GM18499 (cell line): Measurements from ENCODE around the gene FBXW10.
A peak's percentile ranks its signal among the peaks of the same experiment; 100 is the strongest.
"Not testable (repeated sequence)": the region's sequence is repeated elsewhere in the genome, so short reads cannot be mapped to it uniquely, and the experiment has no call there.

ENCODE experiments used
- ATAC-seq: cut with Tn5 transposase; IDR thresholded peaks from one replicate; pipeline ENCODE4 v1.9.1; 2021; ENCODE audit warnings: moderate number of reproducible peaks; ENCODE audit not compliant: insufficient read depth, unreplicated experiment

The FBXW10 gene

DNA sequence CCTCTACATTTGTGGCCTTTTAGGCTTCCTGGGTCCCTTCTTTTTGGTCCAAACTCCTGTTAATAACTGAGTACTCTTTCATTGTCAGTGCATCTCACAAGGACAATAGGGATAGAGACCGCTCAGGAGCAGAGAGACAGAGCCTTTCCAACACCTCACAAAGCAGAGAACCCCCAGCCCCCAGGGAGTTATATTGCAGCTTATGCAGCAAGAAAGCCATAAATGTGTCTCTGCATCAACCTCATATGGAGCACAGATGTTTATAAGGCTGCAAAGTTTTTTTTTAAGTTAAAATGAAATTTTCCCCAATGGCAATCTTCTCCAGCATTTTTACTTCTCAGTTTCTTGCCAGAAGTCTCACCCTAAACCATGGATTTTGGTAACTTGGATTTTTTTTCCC, 6.4 kb downstream of the FBXW10 start:
- not testable (repeated sequence) for ATAC-seq

DNA sequence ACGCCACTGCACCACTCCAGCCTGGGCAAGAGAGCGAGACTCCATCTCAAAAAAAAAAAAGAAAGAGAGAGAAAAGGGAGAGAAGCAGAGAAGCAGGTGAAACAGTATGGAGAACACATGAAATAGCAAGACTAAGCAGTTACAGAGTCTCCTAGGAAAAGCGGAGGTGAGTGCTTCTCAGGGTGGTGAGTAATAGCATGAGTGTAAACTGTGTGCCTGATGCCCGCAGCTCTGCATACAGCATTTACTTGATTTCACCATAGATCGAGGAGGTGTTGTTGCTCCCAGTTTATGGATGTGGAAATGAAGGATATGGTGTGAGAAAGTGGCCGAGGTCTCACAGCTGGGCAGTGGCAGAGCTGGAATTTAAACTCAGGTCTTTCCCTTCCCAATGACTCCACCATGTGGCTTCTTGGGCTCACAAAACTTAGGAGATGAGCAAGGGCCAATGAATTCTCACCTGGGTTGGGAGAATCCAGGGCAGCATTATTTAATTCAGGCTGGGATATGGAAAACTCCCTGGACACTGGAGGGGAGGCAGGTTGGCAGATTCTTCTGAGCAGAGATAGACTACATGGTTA, 10.1 kb downstream of the FBXW10 start:
- not testable (repeated sequence) for ATAC-seq

DNA sequence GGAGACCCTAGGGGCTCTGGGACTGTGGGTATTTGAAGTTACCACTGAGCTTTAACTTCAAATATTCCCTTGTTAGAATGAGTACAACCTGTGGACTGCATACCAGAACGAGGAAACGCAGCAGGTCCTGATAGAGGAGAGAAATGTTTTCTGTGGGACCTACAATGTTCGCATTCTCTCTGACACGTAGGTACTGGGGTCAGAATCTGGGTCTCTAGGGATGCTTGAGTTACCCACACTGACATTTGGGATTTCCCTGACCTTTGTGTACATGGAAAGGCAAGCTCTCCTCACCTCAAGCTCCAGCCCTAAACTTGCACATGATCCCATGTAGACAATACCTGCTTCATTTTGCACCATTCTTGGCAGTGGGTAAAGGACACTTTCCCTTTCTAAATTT, 12.1 kb downstream of the FBXW10 start:
- ATAC-seq = not testable (repeated sequence)

DNA sequence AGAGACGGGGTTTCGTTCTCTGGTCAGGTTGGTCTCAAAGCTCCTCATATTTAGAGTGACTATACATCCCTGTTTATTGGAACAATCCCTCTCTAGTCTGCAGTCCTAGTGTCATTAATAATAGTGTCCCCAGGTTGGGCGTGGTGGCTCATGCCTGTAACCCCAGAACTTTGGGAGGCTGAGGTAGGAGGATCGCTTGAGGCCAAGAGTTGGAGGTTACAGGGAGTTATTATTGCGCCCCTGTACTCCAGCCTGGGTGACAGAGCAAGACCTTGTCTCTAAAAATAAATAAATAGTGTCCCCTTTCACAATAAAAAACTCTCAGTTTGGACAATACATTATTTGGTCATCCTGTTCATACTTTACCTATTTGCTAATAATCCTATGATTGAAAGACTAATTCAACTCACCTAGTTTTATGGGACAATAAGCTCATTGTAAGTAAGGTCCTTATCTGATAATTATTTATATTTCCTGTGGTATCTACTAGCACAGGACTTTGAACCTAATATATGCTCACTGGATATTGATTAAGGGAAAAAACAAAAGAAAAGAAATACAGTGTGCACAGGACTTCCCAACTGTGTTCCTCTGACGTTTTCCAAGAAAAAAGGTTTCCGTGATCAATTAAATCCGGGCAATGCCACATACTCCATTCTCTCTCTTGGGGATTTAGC, 13.7 kb downstream of the FBXW10 start:
- ATAC-seq = not testable (repeated sequence)

DNA sequence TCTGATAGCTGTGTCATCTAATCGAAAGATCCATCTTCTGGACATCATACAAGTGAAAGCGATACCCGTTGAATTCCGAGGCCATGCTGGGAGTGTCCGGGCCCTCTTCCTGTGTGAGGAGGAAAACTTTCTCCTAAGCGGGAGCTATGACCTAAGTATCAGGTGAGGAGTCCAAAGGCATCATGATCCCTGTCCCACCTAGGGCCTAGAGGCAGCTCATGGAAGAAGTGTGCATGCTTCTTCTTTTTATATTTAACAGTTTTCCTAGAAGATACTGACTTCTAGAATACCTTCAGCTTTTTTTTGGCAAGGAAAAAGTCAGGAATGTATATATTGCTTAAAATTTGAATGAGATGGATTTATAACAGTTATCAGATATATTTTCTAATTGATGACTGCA, 14.5 kb downstream of the FBXW10 start:
- ATAC-seq = not testable (repeated sequence)

DNA sequence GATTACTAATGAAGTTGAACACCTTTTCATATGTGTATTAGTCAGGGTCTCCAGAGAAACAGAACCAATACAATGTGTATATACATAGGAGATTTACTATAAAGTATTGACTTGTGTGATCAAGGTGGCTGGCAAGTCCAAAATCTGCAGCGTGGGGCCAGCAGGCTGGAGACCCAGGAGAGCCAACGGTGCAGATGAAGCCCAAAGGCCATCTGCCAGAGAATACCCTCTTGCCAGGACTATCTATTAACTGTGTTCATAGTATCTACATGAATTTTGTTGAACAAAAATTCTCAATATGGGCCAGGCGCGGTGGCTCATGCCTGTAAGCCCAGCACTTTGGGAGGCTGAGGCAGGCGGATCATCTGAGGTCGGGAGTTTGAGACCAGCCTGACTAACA, 16.4 kb downstream of the FBXW10 start:
- ATAC-seq = not testable (repeated sequence)

DNA sequence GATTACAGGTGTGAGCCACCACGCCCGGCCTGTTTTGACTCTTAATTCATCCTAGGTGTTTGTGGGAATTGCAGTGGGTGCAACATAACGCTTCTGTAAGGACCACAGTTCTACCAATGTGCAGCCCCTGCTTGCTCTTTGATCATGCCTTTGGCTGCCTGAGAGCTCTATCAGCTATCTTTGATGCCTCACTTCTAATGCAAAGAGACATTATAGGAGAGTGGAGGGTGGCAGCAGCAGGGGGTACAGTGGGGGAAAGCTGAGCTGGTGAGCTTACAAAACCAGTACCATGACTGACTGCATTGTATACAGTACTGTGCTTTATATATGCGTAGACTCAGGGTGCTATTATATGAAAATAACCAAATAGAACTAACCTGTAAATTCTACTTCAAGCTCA, 26.7 kb downstream of the FBXW10 start:
- ATAC-seq = not testable (repeated sequence)

DNA sequence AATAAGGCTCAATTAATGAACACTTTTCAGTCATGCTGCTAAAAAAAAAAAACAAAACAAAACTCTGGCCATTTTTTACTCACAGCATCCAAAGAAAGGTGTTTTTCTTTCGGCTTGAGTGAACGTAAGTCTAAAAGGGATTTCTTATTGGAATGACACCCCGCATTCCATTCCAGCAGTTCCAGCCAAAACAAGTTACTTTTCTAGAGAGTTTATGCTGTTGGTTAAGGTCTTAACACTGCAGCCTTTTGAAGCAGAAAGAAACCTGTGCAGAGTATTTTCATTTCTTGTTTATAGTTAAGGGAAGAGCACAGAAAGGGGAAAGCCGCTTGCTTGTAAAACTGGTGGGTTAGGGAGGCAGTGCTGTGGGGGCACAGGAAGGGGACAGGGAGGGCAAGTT, 27.2 kb downstream of the FBXW10 start:
- ATAC-seq = not testable (repeated sequence)

DNA sequence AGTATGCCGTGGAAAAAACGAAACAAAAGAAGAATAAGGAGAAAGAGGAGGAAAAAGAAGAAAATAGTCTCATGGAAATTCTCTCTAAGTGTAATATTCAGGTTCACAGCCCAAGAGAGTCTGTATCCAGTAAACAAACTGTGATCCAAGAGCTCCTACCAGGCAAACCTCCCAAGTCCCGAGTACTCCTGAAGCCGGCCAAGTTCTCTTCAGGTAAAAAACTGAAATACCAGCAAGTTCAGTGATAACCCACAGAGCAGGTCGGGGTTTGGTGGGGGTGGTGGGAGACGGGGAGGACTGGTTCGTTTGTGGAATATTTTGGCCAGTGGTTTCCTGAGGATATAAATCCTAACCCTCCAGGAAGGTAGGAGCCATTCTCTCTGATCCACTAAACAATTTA, 28.6 kb downstream of the FBXW10 start:
- ATAC-seq = no peak

DNA sequence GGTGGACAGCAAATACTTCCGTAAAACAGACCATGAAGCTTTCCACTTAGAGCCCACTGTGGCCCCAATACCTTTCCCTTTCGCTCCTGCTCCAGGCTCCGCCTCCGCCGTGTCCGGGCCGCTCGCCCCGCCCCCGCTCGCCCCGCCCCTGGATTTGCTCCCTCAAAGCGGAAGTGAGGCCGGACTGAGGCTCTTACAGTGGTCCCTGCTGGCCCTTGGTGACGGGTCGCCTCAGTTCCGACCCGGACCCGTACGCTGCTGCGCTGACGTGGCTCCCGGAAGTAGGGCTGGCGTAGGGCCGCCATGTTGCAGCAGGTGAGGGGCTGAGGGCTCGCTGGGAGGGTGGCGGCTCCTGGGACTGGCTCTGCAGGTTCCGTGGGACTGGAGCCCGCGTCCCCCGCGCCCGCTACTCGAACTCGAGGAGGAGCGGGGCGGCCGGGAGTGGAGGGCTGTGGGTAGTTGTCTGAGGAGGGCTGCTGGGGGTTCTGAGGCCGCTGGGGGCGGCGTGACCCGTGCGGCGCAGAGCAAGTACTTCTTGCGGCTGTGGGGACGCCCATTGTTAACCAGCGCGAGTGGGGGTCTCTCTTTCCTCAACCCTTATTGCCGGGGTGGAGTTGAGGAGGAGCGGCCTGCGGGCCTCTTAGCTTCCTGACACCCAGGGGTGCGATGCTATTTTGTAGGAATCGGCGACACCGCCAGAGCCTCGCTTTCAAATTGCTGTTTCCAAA, 37.3 kb downstream of the FBXW10 start, which contains the start of gene TVP23B:
Gene TVP23B (plus strand): TSS at position 193 of the 728 bp plus-strand sequence. CDS start 111 bp downstream, at position 304.
- peak; percentile 78 for ATAC-seq

DNA sequence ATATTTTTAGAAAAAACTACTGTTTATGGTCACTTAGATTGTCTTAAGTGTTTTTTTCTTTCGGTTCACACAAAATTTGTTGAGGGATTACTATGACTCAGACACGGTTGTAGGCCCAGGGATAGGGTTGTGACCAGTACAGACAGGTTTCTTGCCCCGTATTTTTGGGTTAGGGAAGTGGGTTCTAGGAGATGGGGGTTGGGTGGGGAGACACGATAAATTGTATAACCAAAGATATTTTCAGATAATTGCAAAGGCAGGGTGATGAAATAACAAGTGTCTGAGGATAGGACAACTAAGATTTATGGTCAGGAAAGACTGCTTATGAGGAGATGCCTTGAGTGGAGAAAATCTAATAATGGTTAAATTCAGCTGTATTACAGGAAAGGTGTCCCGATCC, 38.0 kb downstream of the FBXW10 start:
- not testable (repeated sequence) for ATAC-seq

DNA sequence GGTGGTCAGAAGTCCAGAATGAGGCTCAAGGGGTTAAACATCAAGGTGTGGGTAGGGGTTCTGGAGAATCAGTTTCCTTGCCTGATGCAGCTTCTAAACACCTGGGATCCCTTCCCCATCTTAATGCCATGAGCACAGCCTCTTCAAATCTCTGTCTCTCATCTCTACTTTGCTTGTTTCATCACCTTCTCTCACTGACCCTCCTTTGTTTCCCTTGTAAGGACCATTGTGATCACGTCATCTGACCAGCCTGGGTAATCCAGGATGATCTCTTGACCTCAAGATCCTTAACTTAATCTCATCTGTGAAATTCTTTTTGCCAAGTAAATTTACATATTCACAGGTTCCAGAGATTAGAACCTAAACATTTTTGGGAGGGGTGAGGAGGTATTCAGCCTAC, 42.1 kb downstream of the FBXW10 start:
- ATAC-seq = not testable (repeated sequence)

DNA sequence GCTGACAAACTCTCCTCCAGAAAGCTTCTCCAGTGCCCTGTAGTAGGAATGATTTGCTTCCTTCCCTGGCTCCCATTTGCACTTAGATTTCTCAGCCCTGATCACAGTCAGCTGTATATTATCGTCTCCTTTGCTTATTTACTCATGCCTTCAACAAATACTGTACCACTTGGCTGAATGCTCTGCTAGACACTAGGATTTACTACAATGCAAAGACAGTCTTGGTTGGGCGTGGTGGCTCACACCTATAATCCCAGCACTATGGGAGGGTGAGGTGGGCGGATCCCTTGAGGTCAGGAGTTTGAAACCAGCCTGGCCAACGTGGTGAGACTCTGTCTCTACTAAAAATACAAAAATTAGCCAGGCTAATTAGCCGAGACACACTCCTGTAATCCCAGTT, 43.0 kb downstream of the FBXW10 start:
- not testable (repeated sequence) for ATAC-seq

DNA sequence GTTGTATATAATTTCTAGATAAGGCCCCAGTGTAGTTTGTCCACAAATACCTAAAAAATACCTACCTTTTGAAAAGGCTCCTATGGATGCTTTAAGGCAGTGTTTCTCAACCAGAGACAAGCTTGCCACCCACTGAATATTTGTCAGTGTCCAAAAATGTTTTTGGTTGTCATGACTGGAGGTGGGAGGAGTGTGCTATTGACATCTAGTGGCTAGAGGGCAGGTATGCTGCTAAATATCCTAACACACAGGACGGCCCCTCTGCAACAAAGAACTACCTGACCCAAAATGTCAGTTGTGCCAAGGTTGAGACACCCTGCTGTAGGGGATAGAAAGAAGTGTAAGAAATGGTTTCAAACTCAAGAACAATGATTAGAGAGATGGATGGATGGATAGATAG, 47.5 kb downstream of the FBXW10 start:
- ATAC-seq = not testable (repeated sequence)

DNA sequence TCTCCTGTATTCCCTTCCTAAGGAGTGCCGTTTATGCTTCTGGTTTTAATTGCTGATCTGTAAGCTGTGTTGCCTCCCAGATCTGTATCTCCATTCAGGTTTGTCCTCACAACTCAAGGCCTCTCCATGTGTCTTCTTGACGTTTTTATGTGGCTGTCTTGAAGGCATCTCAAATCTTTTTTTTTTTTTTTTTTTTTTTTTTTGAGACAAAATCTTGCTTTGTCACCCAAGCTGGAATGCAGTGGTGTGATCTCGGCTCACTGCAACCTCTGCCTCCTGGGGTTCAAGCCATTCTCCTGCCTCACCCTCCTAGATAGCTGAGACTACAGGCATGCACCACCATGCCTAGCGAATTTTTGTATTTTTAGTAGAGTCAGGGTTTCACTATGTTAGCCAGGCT, 51.0 kb downstream of the FBXW10 start:
- ATAC-seq = not testable (repeated sequence)

DNA sequence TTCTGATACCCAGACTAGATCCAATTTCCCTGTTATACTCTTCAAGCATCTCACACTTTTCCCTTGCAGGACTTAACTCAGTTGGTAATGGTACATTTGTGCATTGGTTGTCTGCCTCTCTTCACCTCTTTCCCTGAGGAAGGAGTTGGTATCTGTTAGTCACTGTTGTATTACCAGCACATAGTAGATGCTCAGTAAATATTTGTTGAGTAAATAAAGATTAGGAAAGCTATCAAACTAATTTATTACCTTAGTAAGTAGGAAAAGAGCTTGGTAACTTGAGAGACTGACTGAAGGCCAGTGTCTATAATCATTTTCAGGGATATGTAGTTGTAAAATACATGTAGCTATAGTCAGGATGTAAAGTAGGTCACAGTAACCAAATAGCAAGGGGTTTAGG, 53.0 kb downstream of the FBXW10 start:
- not testable (repeated sequence) for ATAC-seq

DNA sequence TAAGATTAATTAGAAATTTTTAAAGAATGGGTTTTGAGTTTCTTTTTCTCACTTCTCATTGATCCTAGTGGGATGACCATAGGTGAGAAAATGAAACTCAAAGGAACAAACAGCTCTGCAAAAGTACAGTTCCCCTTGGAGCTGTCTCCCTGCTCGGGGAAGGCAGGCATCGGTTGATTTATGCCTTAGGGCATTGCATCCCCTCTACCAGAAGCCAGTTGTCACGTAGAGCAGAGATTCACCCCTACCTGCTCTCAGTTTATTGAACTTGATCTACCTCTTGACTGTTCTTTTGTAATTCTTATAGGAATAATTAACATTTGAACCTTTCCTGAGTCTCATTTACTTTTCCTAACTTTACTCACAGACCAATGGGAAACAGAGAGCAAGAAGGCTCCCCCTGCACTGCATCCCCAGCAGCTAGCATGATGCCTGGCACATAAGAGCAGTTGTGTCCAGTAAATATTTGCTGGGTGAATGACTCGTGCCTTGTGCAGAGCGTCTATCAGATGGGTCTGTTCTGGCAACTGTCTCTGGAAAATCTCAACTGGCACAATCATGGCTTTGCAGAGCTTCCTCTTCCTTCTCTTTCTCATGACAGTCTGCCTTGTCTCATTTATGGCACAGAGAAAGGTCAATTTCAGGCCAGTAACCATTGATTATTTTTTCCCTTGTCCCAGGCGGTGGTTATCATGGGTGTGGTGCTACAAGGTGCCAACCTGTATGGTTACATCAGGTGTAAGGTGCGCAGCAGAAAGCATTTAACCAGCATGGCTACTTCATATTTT, 59.8 kb downstream of the FBXW10 start:
- ATAC-seq = not testable (repeated sequence)

DNA sequence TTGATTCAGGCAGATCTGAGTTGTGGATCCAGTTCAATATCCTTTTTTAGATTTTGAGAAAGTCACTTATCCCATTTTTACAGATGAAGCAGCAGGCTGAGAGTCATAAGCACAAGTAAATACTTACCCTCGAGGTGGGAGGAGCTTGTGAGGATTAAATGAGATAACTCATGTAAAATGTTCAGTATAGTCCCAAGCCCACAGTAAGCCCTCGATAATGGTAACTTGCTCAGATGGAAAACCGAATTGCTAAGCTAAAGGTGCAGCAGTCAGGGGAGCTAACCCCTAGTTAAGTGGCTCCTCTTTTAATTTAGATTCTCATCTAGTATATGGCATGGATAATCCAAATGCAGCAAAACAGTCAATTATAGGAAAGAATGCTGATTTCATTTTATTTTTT, 72.1 kb downstream of the FBXW10 start:
- ATAC-seq = not testable (repeated sequence)

DNA sequence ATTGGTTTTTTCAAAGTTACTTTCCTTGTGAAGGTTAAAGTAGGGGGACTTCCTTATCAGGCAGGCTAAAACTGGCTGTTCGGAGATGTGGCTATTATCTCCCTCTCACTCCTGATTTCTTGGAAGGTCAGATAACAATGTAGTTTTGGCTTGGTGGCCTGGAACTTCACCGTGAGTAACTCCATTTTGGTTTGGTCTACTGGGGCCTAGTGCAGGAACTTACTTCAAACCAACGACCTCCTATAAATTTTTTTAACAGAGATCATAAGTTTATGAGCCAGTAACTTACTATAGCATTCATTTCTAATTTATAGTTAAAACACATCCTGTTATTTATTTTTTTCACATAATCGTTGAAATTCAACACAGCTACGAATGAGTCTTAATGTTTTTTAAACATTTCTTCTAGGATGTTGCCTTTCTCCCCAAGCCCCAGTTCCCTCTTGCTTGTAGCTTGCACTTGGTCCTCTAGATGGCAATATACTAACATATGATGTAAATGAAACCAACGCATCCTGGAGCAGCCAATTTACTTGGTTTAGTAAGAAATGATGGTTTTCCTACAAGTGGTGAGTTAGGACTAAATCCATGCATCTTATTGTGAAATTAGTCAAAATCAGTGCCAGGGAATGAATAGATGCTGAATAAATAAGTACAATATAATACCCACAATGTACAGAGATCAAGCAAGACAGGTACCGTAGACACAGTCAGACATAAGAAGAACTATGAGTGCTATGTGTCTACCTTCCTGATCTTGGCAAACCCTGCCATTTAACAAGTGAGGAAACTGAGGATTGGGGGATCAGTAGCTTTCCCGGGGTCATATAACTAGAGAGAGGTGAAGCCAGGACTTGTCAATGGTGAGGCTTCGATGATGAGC, 72.9 kb downstream of the FBXW10 start:
- not testable (repeated sequence) for ATAC-seq

DNA sequence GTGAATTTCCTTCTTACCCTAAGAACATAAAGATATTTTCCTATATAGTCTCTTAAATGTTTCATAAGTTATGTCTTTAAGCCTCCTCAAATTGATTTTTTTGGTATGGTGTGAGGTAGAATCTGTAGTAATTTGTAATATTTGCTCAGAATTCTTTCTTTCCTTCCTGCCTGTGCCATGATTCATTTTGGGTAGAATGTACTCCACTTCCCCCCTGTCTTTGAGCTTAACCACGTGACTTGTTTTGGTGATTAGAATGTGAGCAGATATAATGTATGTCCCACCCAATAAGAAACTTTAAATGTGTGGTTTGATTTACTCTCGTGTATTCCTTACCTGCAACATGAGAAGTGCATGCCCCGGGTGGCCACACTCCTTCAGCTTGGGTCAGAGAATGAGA, 77.6 kb downstream of the FBXW10 start:
- not testable (repeated sequence) for ATAC-seq
